ENCODE results near the gene ERI3.

The ERI3 gene

DNA sequence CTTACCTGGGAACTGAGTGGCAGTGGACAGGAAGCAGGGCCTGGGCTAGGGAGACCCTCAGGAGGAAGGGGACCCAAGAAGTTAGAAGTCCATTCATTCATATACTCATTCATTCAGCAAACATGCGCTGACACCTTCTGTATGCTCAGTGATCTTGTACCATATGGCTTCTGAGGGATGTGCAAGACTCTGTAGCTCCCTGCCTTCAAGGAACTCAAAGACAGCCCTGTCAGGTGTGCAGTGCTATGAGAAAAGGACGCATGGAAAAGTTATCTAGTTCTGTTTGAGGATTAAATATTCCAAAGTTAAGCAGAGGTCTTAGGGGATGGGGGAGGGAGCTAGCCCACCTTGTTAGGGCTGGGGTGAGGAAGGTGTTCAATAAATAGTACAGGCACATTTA, 129.3 kb downstream of the ERI3 start:
- H3K4me3 ChIP-seq (ENCODE audit: low read depth, low read length), result no peak overlapping the region

DNA sequence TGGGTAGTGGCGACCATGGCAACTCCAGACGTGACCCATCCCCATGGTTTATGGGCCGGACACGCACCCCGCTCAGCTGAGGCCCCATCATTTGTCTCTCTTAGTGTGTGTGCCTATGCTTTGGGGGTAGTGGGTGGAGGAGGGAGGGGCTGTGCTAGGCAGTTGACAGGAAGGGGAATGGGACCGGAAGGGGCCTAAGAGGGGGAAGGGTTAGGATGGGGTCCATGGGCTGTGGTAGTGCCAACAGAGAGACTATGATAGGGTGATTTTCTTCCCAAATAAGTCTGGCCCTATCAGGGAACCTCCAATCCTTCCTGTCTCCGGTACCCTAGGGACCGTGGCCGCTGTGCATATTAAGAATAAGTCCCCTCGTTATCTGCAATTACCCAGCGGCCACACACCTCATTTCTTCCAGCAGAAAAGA, 131.9 kb downstream of the ERI3 start:
- TF ChIP-seq, protein P1, sequence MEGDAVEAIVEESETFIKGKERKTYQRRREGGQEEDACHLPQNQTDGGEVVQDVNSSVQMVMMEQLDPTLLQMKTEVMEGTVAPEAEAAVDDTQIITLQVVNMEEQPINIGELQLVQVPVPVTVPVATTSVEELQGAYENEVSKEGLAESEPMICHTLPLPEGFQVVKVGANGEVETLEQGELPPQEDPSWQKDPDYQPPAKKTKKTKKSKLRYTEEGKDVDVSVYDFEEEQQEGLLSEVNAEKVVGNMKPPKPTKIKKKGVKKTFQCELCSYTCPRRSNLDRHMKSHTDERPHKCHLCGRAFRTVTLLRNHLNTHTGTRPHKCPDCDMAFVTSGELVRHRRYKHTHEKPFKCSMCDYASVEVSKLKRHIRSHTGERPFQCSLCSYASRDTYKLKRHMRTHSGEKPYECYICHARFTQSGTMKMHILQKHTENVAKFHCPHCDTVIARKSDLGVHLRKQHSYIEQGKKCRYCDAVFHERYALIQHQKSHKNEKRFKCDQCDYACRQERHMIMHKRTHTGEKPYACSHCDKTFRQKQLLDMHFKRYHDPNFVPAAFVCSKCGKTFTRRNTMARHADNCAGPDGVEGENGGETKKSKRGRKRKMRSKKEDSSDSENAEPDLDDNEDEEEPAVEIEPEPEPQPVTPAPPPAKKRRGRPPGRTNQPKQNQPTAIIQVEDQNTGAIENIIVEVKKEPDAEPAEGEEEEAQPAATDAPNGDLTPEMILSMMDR (IDR thresholded peaks at IDR 0.05; ENCODE audit: low read depth, low read length), result no peak
- H3K4me3 ChIP-seq (ENCODE audit: low read depth, low read length), result no peak overlapping the region

More for the DNA sequence above, 129.3 kb downstream of the ERI3 start:
- TF ChIP-seq, protein P1 (IDR thresholded peaks at IDR 0.05; ENCODE audit: low read depth, low read length), result no peak

DNA sequence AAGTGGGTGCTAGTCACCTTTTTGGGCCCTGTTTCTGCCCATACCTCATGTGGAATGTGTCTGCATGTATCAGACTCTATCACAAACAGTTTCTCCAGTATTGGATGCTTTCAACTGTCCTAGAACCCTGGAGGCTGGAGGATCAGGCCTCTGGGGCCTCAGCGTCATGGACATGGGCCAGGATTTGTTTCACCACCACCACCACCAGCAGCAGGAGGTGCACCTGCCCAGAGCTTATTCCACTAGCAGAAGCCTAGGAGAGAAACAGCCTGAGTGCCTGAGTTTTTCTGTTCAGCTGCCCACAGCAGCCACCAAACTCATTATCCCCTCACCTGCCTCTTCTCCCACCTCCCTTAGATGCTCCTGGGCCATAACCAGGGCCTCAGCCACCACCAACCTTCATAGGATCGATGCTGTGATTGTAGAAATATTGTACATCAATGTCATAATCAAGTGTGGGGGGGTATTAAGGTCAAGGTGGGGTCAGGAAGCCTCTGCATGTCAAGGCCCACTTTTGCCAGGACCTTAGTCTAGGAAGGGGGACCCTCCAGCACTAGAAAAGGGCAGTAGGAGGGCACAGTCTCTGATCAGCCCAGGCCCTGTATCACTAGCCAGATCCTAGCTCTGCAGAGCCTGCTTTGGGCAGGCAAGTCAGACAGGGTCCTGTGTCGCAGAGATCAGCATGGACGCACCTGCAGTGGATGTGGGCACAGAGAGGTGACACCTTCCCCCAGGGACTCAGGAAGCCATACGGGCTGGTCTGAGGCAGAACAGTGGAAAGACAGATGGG, 132.5 kb downstream of the ERI3 start:
- H3K4me3 ChIP-seq (ENCODE audit: low read depth, low read length), result no peak overlapping the region
- TF ChIP-seq, protein P1 (IDR thresholded peaks at IDR 0.05; ENCODE audit: low read depth, low read length), result no peak

DNA sequence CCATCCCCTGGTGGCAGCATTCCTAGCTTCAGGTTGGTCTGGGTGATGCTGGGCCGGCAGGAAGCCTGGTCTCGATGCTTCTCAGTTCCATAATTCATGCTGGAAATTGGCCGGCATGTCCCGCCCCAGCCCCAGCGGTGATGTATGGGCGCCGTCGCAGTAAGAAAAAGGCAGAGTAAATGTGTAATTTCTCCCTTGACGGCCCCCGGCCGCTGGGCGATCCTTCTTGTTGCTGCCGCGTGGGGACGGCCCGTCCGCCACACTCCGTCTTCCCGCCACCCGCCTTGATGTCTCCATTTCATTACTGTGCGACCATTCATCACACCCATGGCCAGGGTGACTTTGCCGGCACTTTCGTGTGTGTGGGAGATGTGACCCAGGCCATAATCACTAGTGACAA, 133.3 kb downstream of the ERI3 start:
- no peak overlapping the region for H3K4me3 ChIP-seq (ENCODE audit: low read depth, low read length)

DNA sequence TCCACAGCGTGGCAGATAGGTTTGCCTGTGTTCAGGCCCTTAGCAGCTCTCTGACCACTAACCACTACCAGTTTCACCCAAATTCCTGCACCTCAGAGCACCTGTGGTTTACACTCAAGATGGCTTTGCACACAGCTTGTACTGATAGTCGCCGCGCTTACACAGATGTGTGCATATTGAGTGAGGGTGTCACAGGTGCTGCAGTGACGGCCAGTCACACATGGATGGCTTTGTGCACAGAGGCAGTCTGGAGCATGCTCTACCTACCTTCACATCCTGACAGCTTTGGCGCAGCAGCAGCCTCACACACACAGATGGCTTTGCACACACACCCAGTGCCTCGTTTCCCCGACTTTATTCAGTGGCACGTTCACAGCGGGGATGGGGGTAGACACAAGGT, 134.3 kb downstream of the ERI3 start:
- H3K4me3 ChIP-seq (ENCODE audit: low read depth, low read length), result no peak overlapping the region
- TF ChIP-seq, protein P1 (IDR thresholded peaks at IDR 0.05; ENCODE audit: low read depth, low read length), result peak; percentile 34

More for the DNA sequence above, 133.3 kb downstream of the ERI3 start:
- TF ChIP-seq, protein P1 (IDR thresholded peaks at IDR 0.05; ENCODE audit: low read depth, low read length), result no peak

DNA sequence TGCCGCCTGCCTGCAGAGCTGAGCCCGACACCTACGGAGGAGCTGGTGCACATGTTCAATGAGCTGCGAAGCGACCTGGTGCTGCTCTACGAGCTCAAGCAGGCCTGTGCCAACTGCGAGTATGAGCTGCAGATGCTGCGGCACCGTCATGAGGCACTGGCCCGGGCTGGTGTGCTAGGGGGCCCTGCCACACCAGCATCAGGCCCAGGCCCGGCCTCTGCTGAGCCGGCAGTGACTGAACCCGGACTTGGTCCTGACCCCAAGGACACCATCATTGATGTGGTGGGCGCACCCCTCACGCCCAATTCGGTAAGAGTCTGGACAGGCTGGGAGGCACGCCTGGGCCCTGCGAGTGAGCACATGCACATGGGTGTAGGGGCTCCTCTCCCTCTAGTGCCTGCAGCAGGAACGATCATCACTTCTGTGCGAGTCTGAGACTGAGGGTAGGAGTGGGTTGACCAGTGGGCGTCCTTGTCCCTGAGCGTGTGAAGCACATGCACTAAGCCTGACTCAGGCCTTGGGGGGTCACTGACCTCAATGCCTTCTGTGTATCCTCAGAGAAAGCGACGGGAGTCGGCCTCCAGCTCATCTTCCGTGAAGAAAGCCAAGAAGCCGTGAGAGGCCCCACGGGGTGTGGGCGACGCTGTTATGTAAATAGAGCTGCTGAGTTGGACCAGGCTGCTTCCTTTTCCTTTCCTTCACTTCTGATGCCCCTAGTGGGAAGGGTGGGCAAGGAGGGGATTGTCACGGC, 134.9 kb downstream of the ERI3 start:
- TF ChIP-seq, protein P1 (IDR thresholded peaks at IDR 0.05; ENCODE audit: low read depth, low read length), result no peak
- H3K4me3 ChIP-seq (ENCODE audit: low read depth, low read length), result no peak overlapping the region

DNA sequence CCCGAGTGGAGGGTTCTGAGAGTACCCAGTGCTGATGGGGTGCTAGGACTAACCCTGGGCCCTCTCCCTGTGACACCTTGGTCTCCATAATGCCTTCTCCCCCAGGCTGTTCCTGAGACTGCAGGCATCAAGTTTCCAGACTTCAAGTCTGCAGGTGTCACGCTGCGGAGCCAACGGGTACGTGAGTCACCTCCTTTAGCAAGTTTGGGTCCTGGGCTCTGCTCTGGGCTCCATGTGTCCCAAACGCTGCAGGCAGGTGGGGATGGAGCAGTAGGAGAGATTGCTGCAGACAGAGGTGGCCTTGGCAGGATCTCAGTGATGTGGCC, 135.8 kb downstream of the ERI3 start:
- H3K4me3 ChIP-seq (ENCODE audit: low read depth, low read length), result no peak overlapping the region
- TF ChIP-seq, protein P1 (IDR thresholded peaks at IDR 0.05; ENCODE audit: low read depth, low read length), result no peak
